Endothelial cell of umbilical vein (primary cell): Measurements from ENCODE around the gene MYO1E. TPM values are rescaled to one million over a fixed set of nuclear protein-coding genes. Genes with fewer than 3 reads are reported as not detected.

Experiments
- BruUV-seq: library from RNA; stranded (reverse); fragments of 400-500 nt; replicated peaks from 2 replicates; lab custom pipeline; 2021; lab: Mats Ljungman, UMichigan
- CTCF ChIA-PET: fragments of 300-600, 350-600 bp; sonication (Branson Sonifier 250); formaldehyde crosslinking; loops from one replicate; lab custom pipeline; 2021; ENCODE audit warnings: antibody characterized with exemption, inconsistent platforms; lab: Charles Lee
- POLR2A ChIA-PET: fragments of 300-600, 350-600 bp; sonication (Branson Sonifier 250); formaldehyde crosslinking; loops from one replicate; lab custom pipeline; 2021; ENCODE audit warnings: antibody characterized with exemption, inconsistent platforms; lab: Charles Lee
- DNase-seq: peaks from one replicate; pipeline ENCODE4 v3.0.0-alpha.2; 2011; ENCODE audit warnings: low read depth, low spot score
- FAIRE-seq: peaks from 2 replicates; lab custom pipeline; 2011; peaks lifted over from hg19 to GRCh38; lab: Jason Lieb, UNC
- H2AFZ ChIP-seq: 2 replicates; pipeline ENCODE4 v1.6.0; 2012; ENCODE audit warnings: low read depth, low read length, control low read depth, inconsistent platforms
- H3K27ac ChIP-seq: 2 replicates; pipeline ENCODE4 v1.5.1; 2011; ENCODE audit warnings: low read depth, mild to moderate bottlenecking, control low read depth, low read length, moderate library complexity; ENCODE audit not compliant: insufficient read depth
- H3K27me3 ChIP-seq, 2 experiments: 2 replicates each; pipeline versions ENCODE4 v1.6.0 to v1.6.1; 2011; ENCODE audit warnings: low read length in 2 of 2, mixed read lengths in 1 of 2; ENCODE audit not compliant: control insufficient read depth in 2 of 2, insufficient read depth in 2 of 2
- H3K36me3 ChIP-seq, 2 experiments: 2 replicates in 1 of 2; 3 replicates in 1 of 2; pipeline ENCODE4 v1.5.1; 2011; ENCODE audit warnings: low read length in 2 of 2, mild to moderate bottlenecking in 1 of 2, moderate library complexity in 1 of 2; ENCODE audit not compliant: control insufficient read depth in 2 of 2, insufficient read depth in 2 of 2; ENCODE audit errors: extremely low read depth in 1 of 2
- H3K4me1 ChIP-seq: 3 replicates; pipeline ENCODE4 v1.5.1; 2011; ENCODE audit warnings: mild to moderate bottlenecking, low read length; ENCODE audit not compliant: control insufficient read depth, insufficient read depth; ENCODE audit errors: extremely low read depth
- H3K4me2 ChIP-seq: 2 replicates; pipeline ENCODE4 v1.6.1; 2011; ENCODE audit warnings: low read length, control low read depth, mixed read lengths; ENCODE audit not compliant: insufficient read depth
- H3K4me3 ChIP-seq, 3 experiments: fragments of 200-600 bp in 1 of 3; sonication (generic), shearing (Covaris generic) in 1 of 3; replicated peaks in 1 of 3; 2 replicates each; pipeline ENCODE4 v1.5.1; 2011 to 2016; ENCODE audit warnings: control low read depth in 3 of 3, low read length in 3 of 3, mild to moderate bottlenecking in 2 of 3, inconsistent platforms in 1 of 3, low read depth in 1 of 3, moderate library complexity in 1 of 3; ENCODE audit not compliant: insufficient read depth in 1 of 3
- H3K79me2 ChIP-seq: 2 replicates; pipeline ENCODE4 v1.6.0; 2012; ENCODE audit warnings: low read length, inconsistent platforms; ENCODE audit not compliant: control insufficient read depth, insufficient read depth
- H3K9ac ChIP-seq: replicated peaks from 2 replicates; pipeline ENCODE3; 2011; ENCODE audit warnings: low read length, control low read depth; ENCODE audit not compliant: insufficient read depth; ENCODE audit errors: extremely low read depth
- H3K9me1 ChIP-seq: replicated peaks from 3 replicates; pipeline ENCODE4 v1.6.0; 2011; ENCODE audit warnings: mild to moderate bottlenecking, low read length; ENCODE audit not compliant: control insufficient read depth, insufficient read depth; ENCODE audit errors: extremely low read depth
- H3K9me3 ChIP-seq: replicated peaks from 2 replicates; pipeline ENCODE4 v1.5.1; 2012; ENCODE audit warnings: low read length, inconsistent platforms; ENCODE audit not compliant: control insufficient read depth, insufficient read depth
- H4K20me1 ChIP-seq: replicated peaks from 2 replicates; pipeline ENCODE3; 2011; ENCODE audit warnings: mild to moderate bottlenecking, low read length; ENCODE audit not compliant: control insufficient read depth, insufficient read depth; ENCODE audit errors: extremely low read depth
- EZH2 ChIP-seq: IDR thresholded peaks from 2 replicates; pipeline ENCODE4 v1.6.1; 2012; ENCODE audit warnings: borderline replicate concordance, low read depth, mild to moderate bottlenecking, moderate library complexity, low read length, inconsistent platforms; ENCODE audit not compliant: severe bottlenecking
- FOS ChIP-seq: IDR thresholded peaks from 2 replicates; pipeline ENCODE4 v1.6.1; 2011; ENCODE audit warnings: mild to moderate bottlenecking, low read length, moderate library complexity, borderline replicate concordance; ENCODE audit not compliant: insufficient read depth
- GATA2 ChIP-seq: IDR thresholded peaks from 2 replicates; pipeline ENCODE4 v1.7.0; 2011; ENCODE audit warnings: low read depth, mild to moderate bottlenecking, moderate library complexity, mixed read lengths, low read length; ENCODE audit not compliant: insufficient read length, insufficient read depth
- JUN ChIP-seq: IDR thresholded peaks from 2 replicates; pipeline ENCODE4 v1.6.1; 2011; ENCODE audit warnings: borderline replicate concordance, low read depth; ENCODE audit not compliant: insufficient read length, insufficient read depth
- MYC ChIP-seq: IDR thresholded peaks from one replicate; pipeline ENCODE4 v1.6.1; 2011; ENCODE audit warnings: mild to moderate bottlenecking, low read depth, low read length
- POLR2A ChIP-seq: IDR thresholded peaks from 2 replicates; pipeline ENCODE4 v1.6.1; 2012; ENCODE audit warnings: low read depth, mild to moderate bottlenecking, control low read depth, low read length
- POLR2AphosphoS5 ChIP-seq: IDR thresholded peaks from 2 replicates; pipeline ENCODE4 v1.6.1; 2012; ENCODE audit warnings: low read depth, mild to moderate bottlenecking, control low read depth, low read length, moderate library complexity; ENCODE audit not compliant: insufficient read depth
- dilution Hi-C: fragments of 300-500 bp; cut with MboI; formaldehyde crosslinking; loops from one replicate; pipeline ENCODE4 v1.15.0; 2019; ENCODE audit warnings: low sequenced_read_pairs; ENCODE audit not compliant: extremely low pct_ligation_motif_present
- intact Hi-C: fragments of 100-400 bp; cut with micrococcal nuclease; formaldehyde crosslinking; loops from one replicate; pipeline ENCODE4 v1.10.0; 2022
- polyA plus RNA-seq, 4 experiments: library from polyadenylated mRNA; depleted of rRNA in 3 of 4; stranded (reverse) in 3 of 4; unstranded in 1 of 4; fragments of >200 nt; gene quantifications; 2 replicates each; pipeline versions ENCODE4 v1.2.1 to v1.2.3, GENCODE V29; 2011 to 2012; ENCODE audit warnings: missing spikeins in 1 of 4
- total RNA-seq: library from RNA; stranded (reverse); gene quantifications from 2 replicates; pipeline ENCODE4 v1.2.3, GENCODE V29; 2021
- TF ChIP-seq, protein P1 (sequence below), 2 donors: IDR thresholded peaks; 1 replicate in 1 of 2; 2 replicates in 1 of 2; pipeline ENCODE4 v1.5.1; 2011; ENCODE audit warnings: low read length in 2 of 2, mild to moderate bottlenecking in 2 of 2, moderate library complexity in 2 of 2, control low read depth in 1 of 2, inconsistent platforms in 1 of 2, low read depth in 1 of 2; ENCODE audit not compliant: insufficient read depth in 1 of 2; ENCODE audit errors: extremely low read depth in 1 of 2
- TF ChIP-seq, protein P2 (sequence below): IDR thresholded peaks from 2 replicates; pipeline ENCODE4 v1.6.1; 2011; ENCODE audit not compliant: insufficient read depth, insufficient read length

The MYO1E gene
- total and polyA plus RNA-seq, 2 donors (not counting 3 experiments of a cell fraction or from before 2014, with no cell fraction given) = 31.6 to 218 TPM

DNA sequence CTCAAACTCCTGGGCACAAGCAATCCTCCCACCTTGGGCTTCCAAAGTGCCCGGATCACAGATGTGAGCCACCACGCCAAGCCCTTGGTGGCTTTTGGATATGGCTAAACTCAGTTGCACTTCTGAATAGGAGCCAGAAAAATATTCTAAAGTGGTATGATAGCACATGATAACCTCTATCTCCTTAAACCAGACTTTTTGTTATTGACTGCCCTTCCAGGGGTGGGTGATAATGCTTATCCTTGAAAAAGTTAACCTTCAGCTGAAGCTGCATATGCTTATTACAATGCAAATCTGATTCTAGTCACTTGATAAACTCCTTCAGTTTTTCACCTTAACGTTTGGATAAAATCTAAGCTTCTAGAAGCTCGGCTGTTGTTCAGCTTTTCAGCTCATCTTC, 261.4 kb downstream of the MYO1E start:
- intact Hi-C loops (no loop called here), dilution Hi-C loops (no loop called here)
- no peak for FAIRE-seq
- DNase-seq = no peak
- Histone ChIP-seq H3K79me2 (peaks cover 47% of the 10 kb centered on the region), H3K9me3 (no peaks in the 10 kb centered on the region), H3K27ac (no peak overlapping the region), H3K27me3 (no peaks in the 10 kb centered on the region), H3K4me2 (no peak overlapping the region), H3K4me1 (peaks cover 4% of the 10 kb centered on the region), H3K36me3 (peaks cover 4 to 34% of the 10 kb centered on the region in 2 experiments), H3K9me1 (no peaks in the 10 kb centered on the region), H3K4me3 (no peak overlapping the region), H3K9ac (no peak overlapping the region), H4K20me1 (no peaks in the 10 kb centered on the region), H2AFZ (no peak overlapping the region)
- no TSS peak for BruUV-seq
- ChIA-PET POLR2A (interaction anchor here (0.7 kb wide), 1 partner anchor 405 kb away, joined by 3 read pairs; no protein-coding TSS in a partner anchor), CTCF (interaction anchor here (0.6 to 1.4 kb wide), 4 partner anchors 11 to 405 kb away, joined by 3 to 4 read pairs (median 4); no protein-coding TSS in a partner anchor)
- TF ChIP-seq EZH2 (no peak), FOS (no peak), MYC (no peak), POLR2AphosphoS5 (no peak), JUN (no peak), GATA2 (no peak), POLR2A (no peak)
- TF ChIP-seq, protein P1, sequence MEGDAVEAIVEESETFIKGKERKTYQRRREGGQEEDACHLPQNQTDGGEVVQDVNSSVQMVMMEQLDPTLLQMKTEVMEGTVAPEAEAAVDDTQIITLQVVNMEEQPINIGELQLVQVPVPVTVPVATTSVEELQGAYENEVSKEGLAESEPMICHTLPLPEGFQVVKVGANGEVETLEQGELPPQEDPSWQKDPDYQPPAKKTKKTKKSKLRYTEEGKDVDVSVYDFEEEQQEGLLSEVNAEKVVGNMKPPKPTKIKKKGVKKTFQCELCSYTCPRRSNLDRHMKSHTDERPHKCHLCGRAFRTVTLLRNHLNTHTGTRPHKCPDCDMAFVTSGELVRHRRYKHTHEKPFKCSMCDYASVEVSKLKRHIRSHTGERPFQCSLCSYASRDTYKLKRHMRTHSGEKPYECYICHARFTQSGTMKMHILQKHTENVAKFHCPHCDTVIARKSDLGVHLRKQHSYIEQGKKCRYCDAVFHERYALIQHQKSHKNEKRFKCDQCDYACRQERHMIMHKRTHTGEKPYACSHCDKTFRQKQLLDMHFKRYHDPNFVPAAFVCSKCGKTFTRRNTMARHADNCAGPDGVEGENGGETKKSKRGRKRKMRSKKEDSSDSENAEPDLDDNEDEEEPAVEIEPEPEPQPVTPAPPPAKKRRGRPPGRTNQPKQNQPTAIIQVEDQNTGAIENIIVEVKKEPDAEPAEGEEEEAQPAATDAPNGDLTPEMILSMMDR (IDR thresholded peaks at IDR 0.05; ENCODE audit: extremely low read depth in 1 of 2, insufficient read depth in 1 of 2, low read depth in 1 of 2, low read length in 2 of 2) = no peak
- TF ChIP-seq, protein P2, sequence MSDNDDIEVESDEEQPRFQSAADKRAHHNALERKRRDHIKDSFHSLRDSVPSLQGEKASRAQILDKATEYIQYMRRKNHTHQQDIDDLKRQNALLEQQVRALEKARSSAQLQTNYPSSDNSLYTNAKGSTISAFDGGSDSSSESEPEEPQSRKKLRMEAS = no peak
